NCI-H526 (cell line): ENCODE measurements around the gene WTIP.
"Not testable (repeated sequence)": the region's sequence is repeated elsewhere in the genome, so short reads cannot be mapped to it uniquely, and the experiment has no call there.

Source experiments
- DNase-seq, 2 experiments: peaks; one replicate each; lab custom pipeline; 2025; lab: John Stamatoyannopoulos, UW

WTIP gene

DNA sequence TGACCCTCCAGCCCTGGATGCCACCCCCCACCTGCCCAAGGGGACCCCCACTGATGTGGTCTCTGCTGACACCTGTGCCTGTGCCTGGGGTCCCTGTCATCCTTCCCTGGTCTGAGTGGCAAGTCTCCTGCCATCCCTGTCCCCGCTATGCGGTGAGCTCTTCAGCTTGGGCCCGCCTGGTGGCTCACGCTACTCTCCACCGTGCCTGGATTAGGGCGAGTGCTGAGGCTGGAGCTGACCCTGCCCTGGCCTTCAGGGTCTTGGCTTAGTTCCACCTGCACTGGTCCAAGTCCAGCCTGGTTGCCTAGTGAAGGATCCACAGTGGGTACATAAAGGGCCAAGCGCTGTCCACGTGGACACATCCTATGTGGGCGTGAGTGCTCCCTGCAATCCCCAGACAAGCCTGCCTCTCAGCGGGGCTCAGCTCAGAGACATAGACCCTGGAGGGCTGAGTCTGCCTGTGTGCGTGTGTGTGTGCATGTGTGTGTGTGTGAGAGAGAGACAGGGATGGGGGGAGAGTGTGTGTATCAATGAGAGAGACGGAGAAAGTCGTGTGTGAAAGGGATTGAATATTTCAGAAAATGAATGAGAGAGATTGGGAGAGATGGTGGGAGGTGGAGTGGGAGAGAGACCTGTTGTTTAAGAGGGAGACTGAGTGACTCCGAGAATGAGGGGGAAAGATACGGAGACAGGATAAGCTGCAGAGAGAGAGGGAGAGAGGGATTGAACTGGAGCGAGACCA, 22.1 kb downstream of the WTIP start:
- DNase-seq: no peak

- DNase-seq: no peak
These were observed 22.8 kb downstream of the WTIP start for GRCh38 chr19:34504273-34504808.

GRCh38 chr19:34504809-34505291, 23.3 kb downstream of the WTIP start:
- DNase-seq: no peak

GRCh38 chr19:34505321-34506025, 23.9 kb downstream of the WTIP start:
- DNase-seq: no peak

GRCh38 chr19:34506026-34506370, 24.4 kb downstream of the WTIP start:
- DNase-seq: no peak

DNA sequence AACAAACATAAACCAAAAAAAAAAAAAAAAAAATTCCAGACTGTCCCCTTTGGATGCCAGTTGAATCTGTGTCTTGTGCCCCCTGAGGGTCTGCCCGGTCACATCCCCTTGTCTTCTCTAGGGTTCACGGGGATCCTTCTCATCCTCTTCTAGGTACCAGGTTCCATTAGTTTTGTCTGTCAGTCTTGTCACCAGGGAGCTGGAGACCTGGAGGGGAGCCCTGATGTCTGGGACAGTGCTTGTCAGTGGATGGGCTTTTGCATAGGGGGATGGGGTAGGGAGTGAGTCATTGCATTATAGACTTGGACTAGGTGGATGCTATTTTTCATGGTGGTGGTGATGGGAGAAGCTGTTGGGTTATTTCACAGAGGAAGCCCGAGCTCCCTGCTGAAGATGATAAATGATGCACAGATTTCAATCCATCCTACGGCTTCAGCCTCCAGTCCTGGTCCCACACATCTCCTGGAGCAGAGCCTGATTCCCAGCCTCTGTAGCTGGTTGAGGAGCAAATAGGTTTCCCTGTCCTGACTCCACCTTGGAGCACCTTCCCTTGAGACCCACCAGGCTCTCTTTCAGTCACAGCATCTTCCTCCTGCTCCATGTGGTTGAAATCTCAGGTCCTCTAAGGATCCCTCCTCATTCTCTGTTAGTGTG, 26.0 kb downstream of the WTIP start:
- no peak for DNase-seq

GRCh38 chr19:34508540-34508939, 27.0 kb downstream of the WTIP start:
- peak; percentile 19 to 44 for DNase-seq

GRCh38 chr19:34510904-34511303, 29.3 kb downstream of the WTIP start:
- DNase-seq: not testable (repeated sequence)

DNA sequence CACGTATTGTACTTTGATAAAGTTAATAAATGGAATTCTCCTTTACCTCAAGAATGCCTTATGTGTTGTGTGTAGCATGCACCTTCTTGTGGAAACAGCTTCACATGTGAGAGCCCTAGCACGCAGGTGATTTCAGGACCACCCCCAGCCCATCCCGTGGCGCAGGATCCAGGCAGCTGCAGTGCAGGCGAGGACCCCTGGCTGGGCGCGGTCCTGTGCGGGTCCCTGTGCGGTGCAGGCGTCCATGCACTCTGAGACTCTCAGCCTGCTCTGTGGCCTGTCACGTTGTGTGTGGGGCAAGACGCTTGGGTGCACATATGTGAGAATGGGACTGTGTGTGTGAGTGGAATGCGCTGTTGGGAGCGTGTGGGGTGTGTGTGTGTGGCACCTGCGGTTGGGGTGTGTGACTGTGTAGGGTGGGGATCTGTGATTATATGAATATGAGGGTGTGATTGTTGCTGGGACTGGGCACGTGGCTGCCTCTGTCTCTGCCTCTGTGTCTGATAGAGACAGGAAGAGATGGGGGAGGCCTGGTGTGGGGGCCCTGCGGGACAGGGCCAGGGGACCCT, 30.8 kb downstream of the WTIP start:
- DNase-seq: no peak

DNA sequence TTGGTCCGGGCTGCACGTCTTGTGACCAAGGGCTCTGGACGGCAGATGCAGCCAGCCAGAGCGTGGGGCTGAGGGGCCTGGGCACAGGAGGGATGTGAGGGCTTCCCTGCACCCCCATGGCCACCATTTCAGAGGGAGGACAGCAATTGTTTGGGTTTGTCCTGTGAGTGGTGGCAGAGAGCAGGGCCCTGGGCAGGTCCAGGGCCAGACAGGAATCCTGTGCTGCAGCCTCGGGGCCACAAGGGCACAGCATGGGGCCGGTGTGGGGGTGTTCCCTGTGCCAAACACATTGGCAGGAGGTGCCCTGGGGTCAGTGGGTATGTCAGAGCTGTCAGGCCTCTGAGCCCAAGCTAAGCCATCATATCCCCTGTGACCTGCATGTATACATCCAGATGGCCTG, 32.2 kb downstream of the WTIP start:
- no peak for DNase-seq

DNA sequence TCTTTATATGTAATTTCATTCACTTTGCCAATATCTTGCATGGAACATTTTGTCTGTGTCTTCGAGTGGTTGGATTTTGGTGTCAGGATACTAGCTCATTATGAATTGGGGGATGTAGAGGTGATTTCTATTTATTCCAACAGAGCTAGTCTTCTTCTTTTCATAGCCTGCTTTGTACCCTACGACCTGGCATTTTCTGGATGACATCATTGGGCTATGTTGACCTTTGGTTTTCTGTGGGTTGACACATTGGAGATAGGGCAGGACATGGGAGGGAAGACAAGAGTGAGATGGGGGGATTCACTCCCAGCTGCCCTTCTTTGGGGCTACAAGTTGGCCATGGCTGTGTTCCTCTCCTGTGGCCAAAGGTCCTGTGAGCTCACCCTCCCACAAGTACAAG, 38.0 kb downstream of the WTIP start:
- DNase-seq: no peak

- no peak for DNase-seq
These were observed 41.9 kb downstream of the WTIP start for GRCh38 chr19:34523408-34523807.

DNA sequence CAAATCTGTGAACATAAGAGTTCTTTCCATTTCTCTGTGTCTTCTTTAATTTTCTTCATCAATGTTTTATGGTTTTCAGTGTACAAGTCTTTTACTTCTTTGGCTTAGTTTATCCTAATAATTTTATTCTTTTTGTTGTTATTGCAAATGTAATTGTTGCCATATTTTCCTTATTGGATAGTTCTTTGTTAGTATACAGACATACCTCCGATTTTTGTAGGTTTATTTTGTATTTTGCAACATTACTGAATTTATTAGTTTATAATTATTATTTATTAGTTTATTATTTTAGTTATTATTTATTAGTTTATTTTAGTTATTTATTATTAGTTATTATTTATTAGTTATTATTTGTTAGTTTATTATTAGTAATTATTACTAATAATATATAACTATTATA, 43.4 kb downstream of the WTIP start:
- DNase-seq: no peak

DNA sequence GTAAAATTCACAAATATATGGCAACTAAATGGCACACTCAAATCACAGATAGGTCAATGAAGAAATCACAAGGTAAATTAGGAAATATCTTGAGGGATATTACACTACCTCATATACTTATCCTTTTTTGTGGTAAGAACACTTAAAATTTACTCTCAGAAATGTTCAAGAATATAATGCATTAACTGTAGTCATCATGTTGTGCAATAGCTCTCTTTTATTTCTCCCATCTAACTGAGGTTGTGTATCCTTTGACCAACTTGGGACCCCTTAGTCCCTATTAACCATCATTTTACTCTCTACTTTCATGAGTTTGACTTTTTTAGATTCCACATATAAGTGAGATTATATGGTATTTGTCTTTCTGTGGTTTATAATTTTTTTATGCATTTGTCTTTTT, 52.6 kb downstream of the WTIP start:
- no peak for DNase-seq

DNA sequence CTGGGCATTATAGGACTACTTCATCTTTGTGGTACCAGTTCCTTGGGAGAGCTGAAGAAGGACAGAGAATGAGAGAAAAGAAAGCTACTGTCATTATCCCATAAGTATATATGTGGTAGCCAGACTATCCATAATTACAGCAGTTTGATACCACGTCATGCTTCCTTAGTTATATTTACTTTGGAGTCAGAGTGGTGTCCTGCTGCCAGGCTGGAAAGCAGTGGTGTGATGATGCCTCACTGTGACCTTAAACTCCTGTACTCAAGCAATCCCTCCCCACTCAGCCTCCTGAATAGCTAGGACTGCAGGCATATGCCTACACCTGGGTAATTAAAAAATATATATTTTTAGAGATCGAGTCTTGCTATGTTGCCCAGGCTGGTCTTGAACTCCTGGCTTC, 57.8 kb downstream of the WTIP start:
- DNase-seq: no peak

GRCh38 chr19:34540811-34541557, 59.4 kb downstream of the WTIP start:
- no peak for DNase-seq

DNA sequence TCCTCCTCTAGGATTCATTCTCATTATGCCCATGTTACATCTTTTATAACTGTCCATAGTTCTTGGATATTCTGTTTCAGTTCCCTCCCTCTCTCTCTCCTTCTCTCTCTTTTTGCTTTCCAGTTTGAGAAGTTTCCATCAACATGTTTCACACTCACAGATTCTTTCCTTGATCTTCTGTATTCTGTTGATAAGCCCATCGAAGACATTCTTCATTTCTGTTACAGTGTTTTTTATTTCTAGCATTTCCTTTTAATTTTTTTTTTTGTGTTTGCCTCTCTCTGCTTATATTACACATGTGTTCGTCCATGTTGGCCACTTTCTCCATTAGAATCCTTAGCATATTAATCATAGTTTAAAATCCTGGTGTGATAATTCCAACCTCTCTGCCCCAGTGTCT, 68.3 kb downstream of the WTIP start:
- DNase-seq: no peak

GRCh38 chr19:34555447-34555846, 73.9 kb downstream of the WTIP start:
- peak; percentile 38 to 64 for DNase-seq

DNA sequence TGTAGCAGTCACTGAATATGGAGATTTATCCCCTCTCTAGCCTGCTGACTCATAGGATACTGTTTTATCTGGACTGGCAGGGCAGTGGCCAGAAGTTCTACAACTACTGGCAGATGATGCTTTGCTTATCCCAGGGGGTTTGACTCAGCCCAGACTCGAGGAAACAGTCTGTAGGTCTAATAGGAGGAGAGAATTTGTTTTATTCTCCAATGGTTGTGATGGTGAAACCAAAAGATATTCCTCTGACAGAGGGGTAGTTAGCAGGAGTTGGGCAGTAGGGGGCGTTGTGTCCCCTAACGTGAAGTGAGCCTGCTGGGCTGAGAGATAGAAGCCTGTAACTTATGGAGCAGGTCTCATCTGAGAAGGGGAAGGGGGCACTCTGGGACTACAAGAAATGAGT, 74.9 kb downstream of the WTIP start:
- DNase-seq: peak; percentile 20 to 74

DNA sequence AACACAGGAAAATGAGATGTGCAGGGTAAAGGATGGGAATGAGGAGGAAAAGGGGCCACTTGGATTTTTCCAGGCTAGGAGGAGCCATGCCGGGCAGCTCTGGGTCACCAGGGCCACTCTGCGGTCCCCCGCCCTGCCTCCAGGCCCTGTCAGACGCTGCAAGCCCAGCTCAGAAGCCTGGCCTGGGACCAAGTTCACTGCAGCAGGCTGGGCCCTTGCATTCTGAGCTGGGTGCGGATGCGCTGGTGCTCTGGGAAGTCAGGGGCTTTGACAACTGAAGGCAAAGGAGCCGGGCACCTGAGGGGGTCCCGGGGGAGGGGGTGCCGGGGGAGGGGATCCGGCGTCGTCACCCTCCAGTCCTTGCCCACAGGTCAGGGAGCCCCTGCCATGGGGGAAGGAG, 77.5 kb downstream of the WTIP start:
- no peak for DNase-seq

- no peak for DNase-seq
These were observed 78.7 kb downstream of the WTIP start for GRCh38 chr19:34560229-34560628.
